Activated naive CD8-positive, alpha-beta T cell treated with anti-CD3 and anti-CD28 coated beads, Interleukin-2, amount 50 U/mL, for 16 hours (primary cell): Measurements from ENCODE around the gene EGFLAM.

ENCODE experiments used
- DNase-seq: peaks from one replicate; pipeline ENCODE4 v3.0.0-alpha.2; 2020; ENCODE audit warnings: low read depth, low spot score

EGFLAM gene

GRCh38 chr5:38417658-38418017 lies 159.3 kb downstream of the EGFLAM start:
- DNase-seq, result no peak

DNA sequence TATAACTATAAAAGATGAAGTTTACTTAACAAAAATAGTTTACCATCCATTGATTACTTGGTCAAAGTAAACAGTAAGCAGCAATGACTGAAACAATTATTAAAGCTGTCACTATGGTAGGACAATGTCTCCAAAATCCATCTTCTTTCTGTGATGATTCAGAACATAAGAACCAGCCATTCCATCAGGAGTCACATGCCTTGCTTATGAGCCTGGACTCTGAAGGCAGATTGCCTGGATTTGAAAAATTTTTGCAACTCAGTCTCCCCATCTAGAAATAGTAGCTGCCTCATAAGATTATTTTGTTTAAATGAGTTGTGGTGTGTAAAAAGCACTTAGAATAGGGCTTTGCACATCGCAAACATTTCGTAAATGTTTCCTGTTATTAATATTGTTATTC lies 161.9 kb downstream of the EGFLAM start:
- DNase-seq, result no peak

DNA sequence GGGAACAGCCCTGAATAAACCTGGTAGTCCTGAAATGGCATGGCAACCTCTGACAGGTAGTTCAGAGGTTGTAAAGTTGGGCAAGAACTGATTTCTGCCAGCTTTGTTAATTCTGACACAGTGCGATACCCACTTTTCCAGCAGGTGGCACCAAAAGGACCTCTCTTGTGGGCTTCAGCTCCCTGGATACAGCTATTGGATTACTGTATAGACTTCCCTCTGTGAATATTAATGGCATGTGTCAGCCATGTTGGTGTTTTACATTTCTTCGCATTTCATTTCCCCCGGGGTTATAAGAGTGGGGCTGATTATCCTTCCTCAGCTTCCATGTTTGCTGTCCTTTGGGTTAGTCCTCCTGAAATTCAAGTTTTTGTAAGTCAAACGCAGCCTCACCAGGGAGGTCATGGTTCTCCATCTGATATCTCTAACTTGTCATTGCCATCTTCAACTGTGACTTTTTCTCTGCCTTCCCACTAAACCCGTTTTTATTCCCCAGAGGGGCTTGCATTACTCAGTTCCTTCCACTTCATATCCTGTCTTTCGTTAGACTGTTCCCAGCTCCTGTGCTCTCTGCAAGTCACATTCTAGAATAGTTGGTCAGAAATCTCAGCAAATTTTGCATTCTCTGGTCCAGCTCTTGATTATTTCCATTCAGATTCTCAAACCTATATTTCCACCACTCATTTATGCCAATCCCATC lies 162.5 kb downstream of the EGFLAM start:
- DNase-seq, result no peak

DNA sequence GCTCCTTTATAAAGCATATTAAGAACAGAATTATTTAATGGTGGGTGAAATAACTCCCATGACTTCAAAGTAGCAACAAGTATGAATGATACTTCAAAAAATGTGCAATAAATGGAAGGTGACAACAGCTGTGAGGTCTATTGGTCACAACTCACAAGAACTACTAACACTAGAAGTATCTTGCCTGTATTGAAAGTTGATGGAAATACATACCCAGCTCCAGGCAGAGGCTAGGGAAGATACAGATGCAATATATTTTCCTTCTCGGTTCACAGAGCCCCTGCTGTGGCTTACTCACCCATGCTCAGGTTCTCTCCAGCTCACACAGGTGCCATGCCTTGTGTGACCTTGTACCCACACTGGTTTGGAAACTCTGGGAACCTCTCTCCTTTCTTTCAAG lies 164.3 kb downstream of the EGFLAM start:
- DNase-seq, result no peak

DNA sequence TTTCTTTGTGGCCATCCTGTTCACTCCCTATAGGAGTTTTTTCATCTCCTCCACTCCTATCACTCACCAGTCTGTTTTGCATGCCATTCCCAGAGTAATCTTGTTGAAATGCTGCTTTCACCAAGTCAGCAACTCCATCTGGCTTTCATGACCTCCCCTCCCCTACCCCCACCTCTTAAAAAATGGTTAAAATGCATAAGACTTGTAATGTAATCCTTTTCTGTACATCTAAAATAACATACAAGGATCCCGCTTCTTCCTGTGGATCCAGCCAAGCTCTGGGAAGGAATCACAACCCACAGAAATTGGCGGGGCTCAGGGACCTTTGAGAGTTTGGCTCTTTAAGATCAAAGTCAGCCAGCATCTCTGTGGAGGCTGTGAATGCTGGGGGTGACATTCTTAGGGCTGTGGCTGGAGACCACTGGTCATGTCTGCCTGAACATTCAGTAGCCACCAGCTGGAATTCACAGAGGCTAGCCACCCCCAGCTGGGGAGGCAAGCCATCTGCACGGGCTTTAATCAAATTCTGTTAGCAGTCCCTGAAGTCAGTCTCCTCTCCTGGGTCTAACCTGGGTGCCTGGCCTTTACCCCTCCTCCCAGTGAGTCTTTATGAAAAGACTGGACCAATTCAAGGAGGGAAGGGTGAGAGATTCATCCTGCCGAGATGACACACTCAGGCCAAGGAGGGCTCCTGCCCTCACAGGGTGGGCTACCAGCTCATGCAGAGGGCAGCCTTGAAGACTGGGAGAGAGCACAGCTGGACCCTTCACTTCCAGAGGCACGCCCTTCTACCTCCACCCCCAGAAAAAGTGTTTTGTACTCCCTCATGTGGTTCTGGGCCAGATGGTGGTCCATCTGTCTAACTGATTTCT lies 165.2 kb downstream of the EGFLAM start:
- no peak for DNase-seq

GRCh38 chr5:38424148-38425060 lies 166.0 kb downstream of the EGFLAM start:
- no peak for DNase-seq

GRCh38 chr5:38426490-38426889 lies 168.1 kb downstream of the EGFLAM start:
- no peak for DNase-seq

DNA sequence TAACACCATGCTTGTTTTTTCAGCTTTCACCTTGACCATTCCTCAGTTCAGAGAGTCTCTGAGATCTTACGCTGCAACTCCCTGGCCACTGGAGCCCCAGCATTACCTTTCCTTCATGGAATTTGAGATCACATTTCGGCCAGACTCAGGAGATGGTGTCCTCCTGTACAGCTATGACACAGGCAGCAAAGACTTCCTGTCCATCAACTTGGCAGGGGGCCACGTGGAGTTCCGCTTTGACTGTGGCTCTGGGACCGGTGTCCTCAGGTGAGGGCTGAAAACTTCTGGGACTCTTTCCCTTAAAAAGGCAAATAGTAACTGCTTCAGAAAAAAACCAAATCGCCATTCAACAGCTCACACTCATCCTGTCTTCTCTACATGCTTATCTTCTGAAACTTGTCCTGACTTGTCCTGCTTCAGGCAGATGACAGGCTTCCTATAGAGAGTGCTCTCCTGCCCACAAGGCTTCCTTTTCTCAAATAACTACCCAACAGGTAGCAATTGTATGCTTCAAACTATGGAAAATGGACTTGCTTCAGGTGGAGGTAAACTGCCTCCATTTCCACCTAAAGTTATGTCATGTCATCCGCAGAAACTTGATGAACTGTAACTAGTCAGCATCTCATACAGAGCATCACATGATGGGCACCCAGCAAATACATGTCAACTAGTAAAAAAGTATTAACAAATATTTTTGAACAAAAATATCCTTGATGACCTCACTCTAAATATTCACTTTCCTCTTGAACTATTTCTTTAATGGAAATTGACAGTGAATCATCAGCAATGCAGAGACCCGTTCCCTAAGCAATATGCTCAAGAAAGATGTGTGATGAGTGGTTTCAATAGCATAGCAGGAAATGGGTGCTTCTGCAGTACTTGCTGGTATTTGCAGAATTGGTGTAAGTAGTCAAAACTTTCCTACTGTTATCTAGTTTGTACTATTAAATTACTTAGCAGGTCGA lies 168.9 kb downstream of the EGFLAM start:
- no peak for DNase-seq

DNA sequence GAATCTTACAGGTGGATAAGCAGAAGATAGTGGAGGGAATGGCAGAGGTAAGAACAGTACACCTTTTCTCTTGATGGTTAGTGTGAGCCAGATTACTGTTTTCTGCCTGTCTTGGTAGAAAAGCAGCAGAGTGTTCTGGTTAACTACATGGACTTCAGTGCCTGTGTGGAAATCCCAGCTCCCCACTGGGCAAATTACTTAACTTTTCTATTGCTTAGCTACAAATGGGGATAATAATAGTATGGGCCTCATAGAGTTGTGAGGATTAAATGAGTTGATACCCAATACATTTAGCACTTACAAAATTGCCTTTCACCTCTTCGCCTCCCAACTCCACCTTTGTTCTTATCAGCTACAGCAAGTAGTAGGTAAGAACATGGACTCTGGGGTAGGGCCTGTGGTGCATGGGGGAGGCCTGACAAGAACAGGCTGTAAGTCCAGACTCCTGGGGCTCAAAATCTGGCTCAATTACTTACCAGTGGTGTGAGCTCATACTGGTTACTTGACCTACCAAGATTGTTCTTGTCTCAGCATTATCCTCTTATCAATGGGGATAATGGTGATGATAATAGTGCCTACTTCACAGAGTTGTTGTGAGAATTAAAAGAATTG lies 173.0 kb downstream of the EGFLAM start:
- DNase-seq, result no peak

GRCh38 chr5:38433160-38433861 lies 175.0 kb downstream of the EGFLAM start:
- no peak for DNase-seq

DNA sequence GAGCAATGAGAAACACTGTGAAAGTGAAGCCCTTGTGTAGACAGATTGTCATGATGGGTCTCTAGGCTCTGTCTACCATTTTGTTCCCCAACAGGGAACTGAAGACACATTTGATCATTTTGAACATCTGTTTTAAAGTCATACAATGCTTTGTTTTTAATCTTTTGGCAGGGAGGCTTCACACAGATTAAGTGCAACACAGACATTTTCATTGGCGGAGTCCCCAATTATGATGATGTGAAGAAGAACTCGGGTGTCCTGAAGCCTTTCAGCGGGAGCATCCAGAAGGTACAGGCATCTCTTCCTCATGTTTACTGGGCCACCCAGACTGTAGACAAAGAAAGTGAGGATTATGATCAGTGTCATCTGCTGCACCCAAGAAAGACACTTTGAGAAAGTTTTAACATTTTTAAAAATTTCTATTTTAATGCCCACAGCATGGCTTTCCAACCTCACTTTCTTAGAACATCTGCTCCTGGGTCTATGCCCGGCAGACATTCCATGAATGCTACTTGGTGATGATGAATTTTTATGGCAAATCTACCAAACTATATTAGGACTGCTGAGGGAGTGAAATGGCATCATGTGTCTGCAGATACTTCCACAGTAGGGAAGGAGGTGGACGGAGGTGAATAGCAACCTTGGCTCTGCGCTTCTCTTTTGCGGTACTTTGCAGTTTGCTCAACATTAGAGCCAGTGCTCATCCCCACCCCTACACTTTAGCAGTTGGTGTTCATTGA lies 176.8 kb downstream of the EGFLAM start:
- DNase-seq, result no peak

DNA sequence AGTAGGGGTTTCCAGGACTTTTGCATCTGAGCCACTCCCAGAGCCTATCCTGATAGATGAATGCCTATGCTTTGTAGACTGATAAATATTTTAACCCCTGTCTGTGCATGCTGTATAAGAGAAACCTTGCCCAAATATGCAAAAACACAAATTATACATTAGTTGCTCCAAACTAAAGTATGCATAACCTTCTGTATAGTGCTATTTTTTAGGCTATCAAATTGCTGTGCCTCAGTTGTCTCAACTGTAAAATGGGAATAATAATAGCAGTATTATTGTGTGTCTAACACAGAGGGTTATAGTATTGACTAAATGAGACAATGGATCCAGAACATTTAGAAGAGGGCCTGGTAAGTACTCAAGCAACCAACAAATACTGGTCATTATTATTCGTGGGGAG lies 180.4 kb downstream of the EGFLAM start:
- DNase-seq, result no peak

- peak; percentile 71 for DNase-seq
Observed at GRCh38 chr5:38441453-38442246, 183.3 kb downstream of the EGFLAM start.

DNA sequence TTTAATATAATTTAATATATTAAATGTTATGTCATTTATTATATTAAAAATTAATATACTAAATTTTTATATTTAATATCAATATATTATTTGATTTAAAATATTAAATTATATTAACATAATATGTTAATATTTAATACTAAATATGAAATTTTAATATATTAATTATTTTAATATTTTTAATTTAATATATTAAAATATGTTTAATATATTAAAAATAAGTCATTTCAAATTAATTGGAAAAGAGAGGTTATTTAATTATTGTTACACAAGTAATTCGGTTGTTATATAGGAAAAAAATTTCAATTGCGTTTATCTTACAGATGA lies 183.9 kb downstream of the EGFLAM start:
- no peak for DNase-seq

GRCh38 chr5:38443390-38443789 lies 185.0 kb downstream of the EGFLAM start:
- no peak for DNase-seq

GRCh38 chr5:38445374-38446028 lies 187.1 kb downstream of the EGFLAM start:
- DNase-seq, result no peak

DNA sequence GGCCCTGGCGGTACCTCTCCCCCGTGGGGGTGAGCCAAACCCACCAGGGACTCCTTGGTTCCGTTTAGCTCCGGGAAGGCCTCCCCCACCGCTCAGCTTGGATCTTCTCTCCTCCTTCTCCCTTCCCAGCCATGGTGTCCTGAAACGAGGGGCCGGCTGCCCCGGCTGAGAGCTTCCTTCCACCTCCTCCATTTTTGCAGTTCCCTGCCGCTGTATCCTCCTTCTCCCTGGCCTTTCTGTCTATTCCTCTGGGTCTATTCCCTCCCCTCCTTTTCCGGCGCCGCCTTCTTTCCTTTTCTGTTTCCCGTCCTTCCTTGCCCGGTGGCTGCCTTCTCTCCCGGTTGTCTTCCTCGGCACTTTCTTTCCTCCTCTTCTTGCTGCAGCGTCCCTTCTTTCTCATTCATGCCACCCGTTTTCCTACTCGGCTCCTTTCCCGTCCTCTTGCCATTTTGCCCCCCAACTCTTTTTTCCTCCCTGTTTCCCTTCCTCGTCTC lies 187.7 kb downstream of the EGFLAM start:
- DNase-seq, result no peak

DNA sequence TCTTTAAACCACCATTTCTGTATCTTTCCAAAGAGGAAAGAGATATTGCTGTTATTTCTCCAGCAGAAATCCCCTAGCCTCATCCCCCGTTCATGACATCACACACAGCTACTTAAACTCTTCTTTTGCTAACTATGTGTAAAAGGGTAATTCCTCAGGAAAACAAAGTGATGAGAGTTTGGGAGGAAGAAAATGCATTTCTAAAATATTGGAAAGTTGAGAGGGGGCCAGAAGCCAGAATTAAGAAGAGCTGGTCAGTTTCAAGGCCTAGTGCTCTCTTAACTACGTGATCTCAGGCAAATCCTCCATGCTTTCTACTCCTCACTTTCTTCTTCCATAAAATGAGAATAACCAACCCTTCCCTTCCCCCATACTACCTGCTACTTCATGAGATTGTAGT lies 188.7 kb downstream of the EGFLAM start:
- no peak for DNase-seq
